ENCODE results near the gene FMC1.

Gene FMC1

DNA sequence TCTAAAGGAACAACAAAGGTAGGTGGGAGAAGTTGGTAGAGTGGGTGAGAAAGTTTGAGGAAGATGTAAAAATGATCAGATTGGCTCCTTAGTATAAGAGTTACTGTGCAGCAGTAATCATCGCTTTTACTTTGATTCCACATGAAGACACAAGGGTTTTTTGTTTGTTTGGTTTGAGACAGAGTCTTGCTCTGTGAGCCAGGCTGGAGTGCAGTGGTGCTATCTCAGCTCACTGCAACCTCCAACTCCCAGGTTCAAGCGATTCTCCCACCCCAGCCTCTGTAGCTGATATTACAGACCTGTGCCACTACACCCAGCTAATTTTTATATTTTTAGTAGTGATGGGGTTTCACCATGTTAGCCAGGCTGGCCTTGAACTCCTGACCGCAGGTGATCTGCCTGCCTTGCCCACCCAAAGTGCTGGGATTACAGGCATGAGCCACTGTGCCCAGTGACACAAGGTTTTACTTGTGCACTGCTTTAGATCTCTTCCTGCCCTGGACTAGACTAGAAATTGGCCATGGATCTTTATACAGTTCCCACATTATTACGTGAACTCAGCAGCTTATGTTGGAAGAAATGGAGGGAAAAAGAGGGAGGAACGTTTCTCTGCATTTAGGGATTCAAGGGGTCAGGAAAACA, 29.3 kb downstream of the FMC1 start:
- no peaks in the 10 kb centered on the region for H3K27me3 ChIP-seq
- H3K27ac ChIP-seq = no peak overlapping the region
- peaks cover 4% of the 10 kb centered on the region for H3K36me3 ChIP-seq
- no peak overlapping the region for H3K4me3 ChIP-seq (ENCODE audit: low read depth in 1 of 2, low read length in 1 of 2)
- TF ChIP-seq, protein P1, sequence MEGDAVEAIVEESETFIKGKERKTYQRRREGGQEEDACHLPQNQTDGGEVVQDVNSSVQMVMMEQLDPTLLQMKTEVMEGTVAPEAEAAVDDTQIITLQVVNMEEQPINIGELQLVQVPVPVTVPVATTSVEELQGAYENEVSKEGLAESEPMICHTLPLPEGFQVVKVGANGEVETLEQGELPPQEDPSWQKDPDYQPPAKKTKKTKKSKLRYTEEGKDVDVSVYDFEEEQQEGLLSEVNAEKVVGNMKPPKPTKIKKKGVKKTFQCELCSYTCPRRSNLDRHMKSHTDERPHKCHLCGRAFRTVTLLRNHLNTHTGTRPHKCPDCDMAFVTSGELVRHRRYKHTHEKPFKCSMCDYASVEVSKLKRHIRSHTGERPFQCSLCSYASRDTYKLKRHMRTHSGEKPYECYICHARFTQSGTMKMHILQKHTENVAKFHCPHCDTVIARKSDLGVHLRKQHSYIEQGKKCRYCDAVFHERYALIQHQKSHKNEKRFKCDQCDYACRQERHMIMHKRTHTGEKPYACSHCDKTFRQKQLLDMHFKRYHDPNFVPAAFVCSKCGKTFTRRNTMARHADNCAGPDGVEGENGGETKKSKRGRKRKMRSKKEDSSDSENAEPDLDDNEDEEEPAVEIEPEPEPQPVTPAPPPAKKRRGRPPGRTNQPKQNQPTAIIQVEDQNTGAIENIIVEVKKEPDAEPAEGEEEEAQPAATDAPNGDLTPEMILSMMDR (IDR thresholded peaks at IDR 0.05) = no peak
- no peaks in the 10 kb centered on the region for H3K9me3 ChIP-seq
- no peaks in the 10 kb centered on the region for H3K4me1 ChIP-seq (ENCODE audit: control insufficient read depth in 1 of 2, insufficient read depth in 1 of 2, low read depth in 1 of 2, low read length in 1 of 2)

DNA sequence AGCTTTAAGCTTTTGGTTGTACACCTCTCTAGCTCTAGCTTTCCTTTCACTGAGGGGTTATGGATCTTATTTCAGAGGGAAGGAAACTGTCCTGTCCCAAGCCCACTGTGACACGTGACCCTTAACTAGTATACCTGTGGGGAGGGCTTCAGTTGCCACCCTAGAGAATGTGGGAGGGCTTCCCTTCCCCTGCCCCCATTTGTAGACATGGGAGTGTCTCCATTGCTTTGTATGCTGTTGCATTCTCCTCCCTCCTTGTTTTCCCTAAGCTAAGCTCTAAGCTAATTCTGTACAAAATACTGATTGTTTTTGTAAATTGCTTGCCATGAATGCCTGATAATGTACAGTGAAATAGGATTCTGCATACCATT, 29.8 kb downstream of the FMC1 start:
- peaks cover 4% of the 10 kb centered on the region for H3K36me3 ChIP-seq
- H3K27ac ChIP-seq = no peak overlapping the region
- H3K4me1 ChIP-seq (ENCODE audit: control insufficient read depth in 1 of 2, insufficient read depth in 1 of 2, low read depth in 1 of 2, low read length in 1 of 2) = no peaks in the 10 kb centered on the region
- TF ChIP-seq, protein P1 (IDR thresholded peaks at IDR 0.05) = no peak
- H3K4me3 ChIP-seq (ENCODE audit: low read depth in 1 of 2, low read length in 1 of 2) = no peak overlapping the region
- no peaks in the 10 kb centered on the region for H3K9me3 ChIP-seq
- H3K27me3 ChIP-seq = no peaks in the 10 kb centered on the region

DNA sequence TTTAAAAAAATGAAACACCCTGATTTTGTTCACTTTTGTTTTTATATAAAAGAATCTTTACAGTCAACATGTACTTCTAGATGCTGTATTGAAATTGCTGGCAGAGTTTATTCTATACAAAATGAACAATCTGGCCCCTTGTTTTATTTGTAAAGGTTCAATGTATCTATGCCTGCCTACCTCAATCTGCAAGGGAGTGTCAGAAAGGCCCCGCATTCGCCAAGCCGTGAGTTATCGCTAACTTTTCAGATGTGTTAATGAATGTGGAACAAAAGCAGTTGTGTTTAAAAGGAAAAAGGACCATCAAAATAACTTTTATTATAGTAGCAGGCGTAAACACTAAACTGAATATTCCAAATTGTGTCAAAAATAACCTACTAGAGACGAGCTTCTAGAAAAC, 33.1 kb downstream of the FMC1 start:
- Histone ChIP-seq H3K27me3 (no peaks in the 10 kb centered on the region), H3K36me3 (peaks cover 28% of the 10 kb centered on the region), H3K4me1 (ENCODE audit: control insufficient read depth in 1 of 2, insufficient read depth in 1 of 2, low read depth in 1 of 2, low read length in 1 of 2) (no peaks in the 10 kb centered on the region), H3K27ac (no peak overlapping the region), H3K4me3 (ENCODE audit: low read depth in 1 of 2, low read length in 1 of 2) (no peak overlapping the region), H3K9me3 (no peaks in the 10 kb centered on the region)
- TF ChIP-seq, protein P1 (IDR thresholded peaks at IDR 0.05) = no peak

- H3K27me3 ChIP-seq = no peaks in the 10 kb centered on the region
- H3K27ac ChIP-seq = no peak overlapping the region
- H3K4me1 ChIP-seq (ENCODE audit: control insufficient read depth in 1 of 2, insufficient read depth in 1 of 2, low read depth in 1 of 2, low read length in 1 of 2) = no peaks in the 10 kb centered on the region
- H3K9me3 ChIP-seq = no peaks in the 10 kb centered on the region
- no peak overlapping the region for H3K4me3 ChIP-seq (ENCODE audit: low read depth in 1 of 2, low read length in 1 of 2)
- peaks cover 61% of the 10 kb centered on the region for H3K36me3 ChIP-seq
- TF ChIP-seq, protein P1 (IDR thresholded peaks at IDR 0.05) = no peak
These were observed 41.3 kb downstream of the FMC1 start for GRCh38 chr7:139382439-139382838.

GRCh38 chr7:139384611-139385010, 43.5 kb downstream of the FMC1 start:
- TF ChIP-seq, protein P1 (IDR thresholded peaks at IDR 0.05) = no peak

More at GRCh38 chr7:139384611-139385010, 43.5 kb downstream of the FMC1 start:
- H3K9me3 ChIP-seq = no peaks in the 10 kb centered on the region
- no peaks in the 10 kb centered on the region for H3K27me3 ChIP-seq
- no peak overlapping the region for H3K27ac ChIP-seq
- H3K36me3 ChIP-seq = peaks cover 61% of the 10 kb centered on the region
- H3K4me1 ChIP-seq (ENCODE audit: control insufficient read depth in 1 of 2, insufficient read depth in 1 of 2, low read depth in 1 of 2, low read length in 1 of 2) = no peaks in the 10 kb centered on the region
- H3K4me3 ChIP-seq (ENCODE audit: low read depth in 1 of 2, low read length in 1 of 2) = no peak overlapping the region

All from neutrophil (primary cell).